Activated CD4-positive, alpha-beta memory T cell treated with anti-CD3 and anti-CD28 coated beads for 36 hours (primary cell): ENCODE measurements around the gene SHROOM2. TPM values are rescaled to one million over a fixed set of nuclear protein-coding genes. Genes with fewer than 3 reads are reported as not detected.
A peak's percentile ranks its signal among the peaks of the same experiment; 100 is the strongest.

Source experiments
- CTCF ChIA-PET: fragments of 350-600 bp; sonication (Branson Sonifier 250); formaldehyde crosslinking; loops from one replicate; lab custom pipeline; 2021; ENCODE audit warnings: antibody characterized with exemption, inconsistent platforms; lab: Charles Lee
- POLR2A ChIA-PET: fragments of 350-600 bp; sonication (Branson Sonifier 250); formaldehyde crosslinking; loops from one replicate; lab custom pipeline; 2021; ENCODE audit warnings: antibody characterized with exemption; lab: Charles Lee
- DNase-seq: peaks from one replicate; pipeline ENCODE4 v3.0.0-alpha.2; 2020
- H3K27ac Mint-ChIP-seq: one replicate; pipeline ENCODE4 v1.8.0; 2021; ENCODE audit warnings: mixed read lengths
- H3K27me3 Mint-ChIP-seq: one replicate; pipeline ENCODE4 v1.8.0; 2021; ENCODE audit warnings: mixed read lengths
- H3K36me3 Mint-ChIP-seq: one replicate; pipeline ENCODE4 v1.8.0; 2021; ENCODE audit warnings: mixed read lengths
- H3K4me1 Mint-ChIP-seq: one replicate; pipeline ENCODE4 v1.8.0; 2021; ENCODE audit warnings: low read depth, mixed read lengths
- H3K4me3 Mint-ChIP-seq: one replicate; pipeline ENCODE4 v1.8.0; 2021; ENCODE audit warnings: mild to moderate bottlenecking, mixed read lengths
- H3K9me3 Mint-ChIP-seq: one replicate; pipeline ENCODE4 v1.8.0; 2021; ENCODE audit warnings: mixed read lengths
- intact Hi-C: fragments of 100-400 bp; cut with micrococcal nuclease; formaldehyde crosslinking; loops from one replicate; pipeline ENCODE4 v1.15.1; 2023
- total RNA-seq, 2 experiments: library from RNA; stranded (reverse); gene quantifications; one replicate each; pipeline ENCODE4 v1.2.3, GENCODE V29; 2021

SHROOM2 gene
- total RNA-seq, 2 experiments from 2014 or later, result not detected

DNA sequence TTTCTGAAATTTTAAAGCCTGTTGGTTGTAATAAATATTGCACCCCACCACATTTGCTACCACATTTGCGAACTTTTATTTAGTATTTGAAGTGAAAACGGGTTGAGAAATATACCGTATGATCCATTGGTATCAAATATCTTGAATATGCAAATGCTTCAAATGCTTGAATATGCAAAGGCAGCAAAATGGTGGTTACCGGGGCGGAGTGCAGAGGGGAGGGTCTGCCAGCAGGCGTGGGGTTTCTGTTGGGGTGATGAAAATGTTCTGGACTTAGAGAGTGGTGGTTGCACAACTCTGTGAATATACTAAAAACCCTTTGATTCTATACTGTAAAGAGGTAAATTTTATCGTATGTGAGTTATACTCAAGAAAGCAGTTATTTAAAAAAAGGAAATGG is 35.3 kb downstream of the SHROOM2 start:
- ChIA-PET POLR2A (no interaction called here), CTCF (no interaction called here)
- Mint-ChIP-seq H3K27me3 (peaks cover 26% of the 10 kb centered on the region), H3K4me1 (no peaks in the 10 kb centered on the region), H3K36me3 (no peaks in the 10 kb centered on the region), H3K9me3 (no peaks in the 10 kb centered on the region), H3K27ac (no peak overlapping the region), H3K4me3 (no peak overlapping the region)
- no peak for DNase-seq
- intact Hi-C loops, result no loop called here

DNA sequence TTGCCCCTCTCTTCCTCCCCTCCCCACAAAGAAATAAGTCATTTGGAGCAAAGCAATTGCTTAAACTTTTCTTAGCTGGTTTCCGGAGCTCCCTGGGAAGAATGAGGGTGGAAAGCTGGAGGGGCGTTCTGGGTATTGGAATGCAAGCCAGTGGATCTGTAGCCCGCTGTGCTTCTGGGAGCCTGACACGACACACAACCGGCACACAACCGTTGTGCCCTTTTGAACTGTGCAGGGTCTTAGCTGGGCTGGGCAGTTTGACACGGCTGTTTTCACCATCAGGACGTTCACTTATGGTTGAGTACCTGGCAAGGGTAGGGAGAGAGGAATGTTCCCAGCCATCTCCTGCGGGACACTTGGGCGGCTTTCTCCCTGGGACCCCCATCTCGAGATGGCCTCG is 38.3 kb downstream of the SHROOM2 start:
- Mint-ChIP-seq H3K4me1 (peaks cover 3% of the 10 kb centered on the region), H3K27me3 (peaks cover 32% of the 10 kb centered on the region), H3K36me3 (no peaks in the 10 kb centered on the region), H3K9me3 (no peaks in the 10 kb centered on the region), H3K4me3 (no peak overlapping the region), H3K27ac (no peak overlapping the region)
- intact Hi-C loops, result no loop called here
- DNase-seq, result no peak
- ChIA-PET CTCF (no interaction called here), POLR2A (no interaction called here)

DNA sequence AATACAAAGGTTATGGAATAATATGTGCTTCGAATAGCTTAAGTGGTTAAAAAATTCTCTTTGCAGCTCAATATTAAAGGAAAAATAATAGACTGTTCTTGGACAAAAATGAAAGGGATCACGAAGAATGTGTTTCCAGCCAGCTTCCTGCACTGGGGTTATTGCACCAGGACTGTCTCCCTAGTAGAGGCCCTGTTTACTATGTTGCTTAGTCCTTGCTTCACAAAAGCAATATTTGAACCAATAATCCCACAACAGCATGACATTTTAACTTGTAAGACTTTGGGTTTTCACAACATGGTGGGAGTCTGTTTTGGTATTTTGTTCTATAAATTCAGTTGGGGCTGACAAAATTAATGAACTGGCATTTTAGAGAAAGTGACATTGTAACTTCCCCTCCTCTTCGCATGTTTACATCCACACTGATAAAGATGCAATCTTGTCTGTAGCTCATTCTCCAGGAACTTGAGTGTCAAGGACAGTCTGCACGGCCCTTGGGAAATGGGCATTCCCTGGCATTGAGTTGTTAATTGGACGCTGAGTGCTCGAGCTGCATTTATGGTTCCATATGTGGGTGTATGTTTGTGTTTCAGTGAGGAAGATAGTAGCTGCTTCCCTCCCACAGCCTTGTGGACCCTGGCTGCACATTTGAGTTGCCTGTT is 39.0 kb downstream of the SHROOM2 start:
- ChIA-PET POLR2A (no interaction called here), CTCF (no interaction called here)
- Mint-ChIP-seq H3K4me1 (peaks cover 8% of the 10 kb centered on the region), H3K27ac (no peak overlapping the region), H3K27me3 (peaks cover 32% of the 10 kb centered on the region), H3K36me3 (no peaks in the 10 kb centered on the region), H3K4me3 (no peak overlapping the region), H3K9me3 (no peaks in the 10 kb centered on the region)
- intact Hi-C loops, result loop anchor here (5.0 kb wide), 3 partner anchors 183 to 473 kb away; no protein-coding TSS in a partner anchor
- DNase-seq, result no peak

DNA sequence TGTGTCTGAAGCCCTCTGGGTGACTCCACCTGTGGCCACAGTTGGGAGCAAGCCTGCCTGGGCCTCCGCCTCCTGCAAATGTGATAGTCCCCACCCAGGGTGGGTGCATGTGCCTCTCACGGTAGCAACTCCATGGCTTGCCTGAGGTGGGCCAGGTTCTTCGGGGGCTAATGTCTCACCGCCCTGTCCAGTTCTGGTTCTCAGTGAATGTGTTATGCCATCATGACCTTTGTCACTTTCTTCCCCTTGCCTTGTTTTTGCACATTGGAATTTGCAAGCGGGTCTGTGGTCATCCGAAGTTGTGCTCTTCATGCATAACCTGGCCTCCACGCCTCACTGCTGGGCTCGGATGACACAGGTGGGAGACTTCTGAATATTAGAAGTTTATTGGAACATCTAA is 39.7 kb downstream of the SHROOM2 start:
- H3K4me1 Mint-ChIP-seq, result peaks cover 9% of the 10 kb centered on the region
- no peak overlapping the region for H3K27ac Mint-ChIP-seq
- CTCF ChIA-PET, result no interaction called here
- H3K36me3 Mint-ChIP-seq, result no peaks in the 10 kb centered on the region
- no peaks in the 10 kb centered on the region for H3K9me3 Mint-ChIP-seq
- no peak overlapping the region for H3K4me3 Mint-ChIP-seq
- POLR2A ChIA-PET, result no interaction called here
- peaks cover 35% of the 10 kb centered on the region for H3K27me3 Mint-ChIP-seq
- intact Hi-C loops, result loop anchor here (5.0 kb wide), 3 partner anchors 184 to 474 kb away; no protein-coding TSS in a partner anchor
- DNase-seq, result no peak

DNA sequence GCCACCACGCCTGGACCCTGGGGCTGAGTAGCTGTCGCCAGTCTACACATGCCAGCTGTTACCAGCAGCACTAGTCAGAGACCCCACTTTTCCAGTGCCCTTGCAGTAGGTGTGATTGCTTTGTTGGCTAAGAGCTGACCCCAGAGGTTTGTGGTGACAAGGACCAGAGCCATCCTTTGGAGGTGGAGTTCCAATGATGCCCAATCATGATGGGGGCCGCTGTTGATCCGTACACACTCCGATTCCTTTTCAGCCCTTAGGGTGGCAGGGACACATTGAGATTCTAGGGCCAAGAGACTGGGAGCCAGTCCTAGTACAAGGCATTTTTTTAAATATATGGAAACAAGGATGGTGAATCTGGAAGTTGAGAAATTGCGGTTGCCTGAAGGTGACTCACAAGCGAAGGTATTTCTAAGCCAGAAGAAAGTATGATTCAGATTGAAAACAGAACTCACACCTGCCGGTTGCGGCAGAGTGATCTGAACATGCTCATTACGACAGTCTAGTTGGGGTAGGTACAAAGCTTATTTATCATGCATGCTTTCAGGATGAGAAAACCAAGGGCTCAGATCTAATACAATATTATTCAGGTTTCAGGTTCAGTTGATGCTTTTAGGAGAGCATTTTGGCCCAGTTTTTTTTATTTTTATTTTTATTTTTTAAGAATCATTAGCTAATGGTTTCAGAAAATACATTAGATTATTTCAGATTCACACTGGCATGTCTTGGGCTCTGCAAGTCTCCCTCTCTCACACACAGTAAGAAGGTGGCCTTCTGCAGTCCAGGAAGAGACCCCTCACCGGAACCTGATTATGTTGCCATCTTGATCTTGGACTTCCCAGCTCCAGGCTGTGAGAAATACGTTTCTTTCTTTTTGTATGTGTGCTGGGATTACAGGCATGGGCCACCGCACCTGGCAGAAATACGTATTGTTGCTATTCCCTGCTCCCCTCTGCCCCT is 43.4 kb downstream of the SHROOM2 start:
- intact Hi-C loops, result loop anchor here (1.0 to 5.0 kb wide), 5 partner anchors 113 to 477 kb away; no protein-coding TSS in a partner anchor
- POLR2A ChIA-PET, result no interaction called here
- Mint-ChIP-seq H3K9me3 (no peaks in the 10 kb centered on the region), H3K4me1 (peaks cover 9% of the 10 kb centered on the region), H3K27me3 (peaks cover 38% of the 10 kb centered on the region), H3K27ac (no peak overlapping the region), H3K36me3 (no peaks in the 10 kb centered on the region), H3K4me3 (no peak overlapping the region)
- peak; percentile 68 for DNase-seq
- CTCF ChIA-PET, result no interaction called here

DNA sequence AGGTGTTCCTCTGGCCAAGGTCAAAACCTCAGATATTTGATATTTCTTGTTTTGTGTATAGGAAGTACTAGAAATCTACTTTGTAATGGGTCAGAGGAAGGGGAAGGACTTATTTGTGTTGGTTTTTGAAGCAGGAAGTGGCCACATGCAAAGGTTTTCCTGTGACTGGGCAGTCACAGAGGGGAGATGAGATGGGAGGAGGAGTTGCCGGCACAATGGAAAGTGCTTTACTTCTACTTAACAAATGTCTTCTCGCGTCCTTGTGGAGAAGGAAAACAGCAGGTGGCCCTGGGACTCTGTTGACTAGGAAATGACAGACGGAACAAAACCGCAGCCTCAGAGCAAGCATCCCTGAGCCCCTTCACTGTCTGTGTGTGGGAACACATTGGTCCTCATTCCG is 46.6 kb downstream of the SHROOM2 start:
- H3K27ac Mint-ChIP-seq, result no peak overlapping the region
- H3K4me3 Mint-ChIP-seq, result no peak overlapping the region
- intact Hi-C loops, result no loop called here
- CTCF ChIA-PET, result no interaction called here
- H3K9me3 Mint-ChIP-seq, result no peaks in the 10 kb centered on the region
- H3K36me3 Mint-ChIP-seq, result no peaks in the 10 kb centered on the region
- H3K4me1 Mint-ChIP-seq, result peaks cover 9% of the 10 kb centered on the region
- POLR2A ChIA-PET, result no interaction called here
- H3K27me3 Mint-ChIP-seq, result peaks cover 22% of the 10 kb centered on the region
- DNase-seq, result no peak

DNA sequence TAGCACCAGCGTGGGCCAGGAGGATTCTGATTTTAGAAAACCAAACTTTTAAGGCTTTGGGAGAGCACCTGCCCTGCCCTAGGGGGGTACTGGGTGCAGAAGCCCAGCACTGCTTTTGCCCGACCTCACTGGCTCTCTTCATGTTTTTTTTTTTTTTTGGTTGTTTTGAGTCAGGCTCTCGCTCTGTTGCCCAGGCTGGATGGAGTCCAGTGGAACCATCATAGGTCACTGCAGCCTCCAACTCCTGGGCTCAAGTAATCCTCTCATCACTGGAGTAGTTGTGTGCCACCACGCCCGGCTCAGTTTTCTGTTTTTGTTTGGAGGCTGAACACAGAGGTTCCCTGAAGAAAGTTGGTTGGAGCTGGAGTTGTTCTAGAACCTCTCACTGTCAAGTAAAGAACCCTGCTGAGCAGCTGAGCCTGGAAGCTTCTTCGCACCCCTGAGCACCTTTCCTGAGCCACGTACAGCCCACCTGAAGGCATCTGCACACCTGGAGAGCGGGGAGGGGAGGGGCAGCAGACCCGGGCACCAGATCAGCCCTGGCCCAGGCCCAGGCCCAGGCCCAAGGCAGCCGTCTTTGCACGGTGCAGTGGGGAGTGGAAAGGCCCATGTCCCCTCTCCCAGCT is 49.5 kb downstream of the SHROOM2 start:
- Mint-ChIP-seq H3K27ac (no peak overlapping the region), H3K36me3 (no peaks in the 10 kb centered on the region), H3K27me3 (peaks cover 24% of the 10 kb centered on the region), H3K9me3 (no peaks in the 10 kb centered on the region), H3K4me3 (no peak overlapping the region), H3K4me1 (no peaks in the 10 kb centered on the region)
- ChIA-PET CTCF (no interaction called here), POLR2A (no interaction called here)
- intact Hi-C loops, result no loop called here
- DNase-seq, result no peak

DNA sequence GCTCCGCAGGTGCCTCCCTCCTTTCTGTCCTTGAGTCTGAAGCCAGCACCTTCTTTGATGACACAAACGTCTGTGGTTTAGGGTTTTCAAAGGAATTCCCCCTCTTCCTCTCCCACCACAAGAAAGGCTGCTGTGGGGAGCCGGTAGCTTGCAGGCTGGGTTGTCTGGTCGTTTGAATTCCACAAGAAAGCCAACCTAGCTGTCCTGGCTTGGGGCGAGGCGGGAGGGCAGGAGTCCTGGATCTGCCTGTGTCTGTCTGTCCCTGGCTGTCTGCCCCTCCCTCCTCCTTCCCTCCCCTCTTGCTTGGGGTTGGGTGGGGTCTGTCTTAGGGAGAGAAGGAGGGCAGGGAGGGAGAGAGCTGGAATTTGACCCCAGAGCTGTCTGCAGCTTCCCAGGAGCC is 56.3 kb downstream of the SHROOM2 start:
- DNase-seq, result no peak
- no peaks in the 10 kb centered on the region for H3K9me3 Mint-ChIP-seq
- no peak overlapping the region for H3K4me3 Mint-ChIP-seq
- H3K4me1 Mint-ChIP-seq, result no peaks in the 10 kb centered on the region
- H3K36me3 Mint-ChIP-seq, result no peaks in the 10 kb centered on the region
- intact Hi-C loops, result no loop called here
- no peak overlapping the region for H3K27ac Mint-ChIP-seq
- POLR2A ChIA-PET, result interaction anchor here (0.6 kb wide), 1 partner anchor 149 kb away, joined by 3 read pairs; no protein-coding TSS in a partner anchor
- peaks cover 24% of the 10 kb centered on the region for H3K27me3 Mint-ChIP-seq
- CTCF ChIA-PET, result no interaction called here

DNA sequence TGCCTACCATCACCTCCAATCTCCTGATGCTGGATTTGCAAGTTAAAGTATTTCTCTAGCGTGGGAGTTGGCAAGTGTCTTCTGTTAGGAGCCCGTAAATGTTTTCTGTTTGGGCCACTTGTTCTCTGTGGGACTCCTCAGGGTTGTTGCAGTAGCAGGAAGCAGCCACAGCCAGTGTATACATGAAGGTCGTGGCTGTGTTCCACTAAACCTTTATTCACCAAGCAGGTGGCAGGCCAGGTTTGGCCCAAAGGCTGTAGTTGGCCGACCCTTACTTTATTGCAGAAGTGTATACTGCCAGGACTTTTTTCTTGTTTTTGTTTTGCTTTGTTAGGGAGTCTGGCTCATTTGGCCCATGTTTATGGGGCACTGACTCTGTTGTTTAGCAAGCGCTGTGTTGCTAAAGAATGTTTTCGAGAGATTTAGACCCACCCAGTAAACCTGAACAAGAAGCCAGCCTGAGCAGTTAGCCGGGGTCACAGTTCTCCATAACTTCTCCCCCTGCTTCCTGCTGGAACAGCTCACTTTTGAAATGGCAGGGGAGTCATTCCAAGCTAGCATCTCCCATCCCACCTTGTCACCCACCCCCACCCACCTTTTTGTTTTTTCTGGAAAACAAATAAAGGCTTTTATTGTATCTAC is 58.8 kb downstream of the SHROOM2 start:
- POLR2A ChIA-PET, result no interaction called here
- intact Hi-C loops, result no loop called here
- H3K4me1 Mint-ChIP-seq, result no peaks in the 10 kb centered on the region

DNA sequence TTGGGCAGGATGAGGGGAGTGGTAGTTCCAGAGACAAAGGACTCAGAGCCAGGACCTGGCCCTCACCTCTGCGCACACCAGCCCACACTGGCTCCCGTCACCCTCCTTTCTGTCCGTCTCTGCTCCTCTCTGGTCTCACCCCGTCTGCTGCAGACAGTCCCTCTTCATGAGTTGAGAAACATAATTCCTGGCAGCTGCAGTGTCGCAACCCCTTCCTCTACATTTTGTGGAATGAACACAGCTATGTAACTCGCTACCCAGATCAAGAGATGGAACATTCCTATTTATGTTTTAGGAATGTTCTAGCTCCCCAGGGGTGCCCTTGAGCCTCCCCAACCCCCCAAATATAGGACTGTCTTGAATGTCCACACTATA is 59.3 kb downstream of the SHROOM2 start:
- H3K27ac Mint-ChIP-seq, result no peak overlapping the region
- intact Hi-C loops, result no loop called here
- no peaks in the 10 kb centered on the region for H3K4me1 Mint-ChIP-seq
- CTCF ChIA-PET, result no interaction called here
- H3K36me3 Mint-ChIP-seq, result no peaks in the 10 kb centered on the region
- no peak for DNase-seq
- POLR2A ChIA-PET, result no interaction called here
- peaks cover 17% of the 10 kb centered on the region for H3K27me3 Mint-ChIP-seq
- H3K9me3 Mint-ChIP-seq, result no peaks in the 10 kb centered on the region
- H3K4me3 Mint-ChIP-seq, result no peak overlapping the region

More for the DNA sequence above, 58.8 kb downstream of the SHROOM2 start:
- no peaks in the 10 kb centered on the region for H3K9me3 Mint-ChIP-seq
- no peak overlapping the region for H3K4me3 Mint-ChIP-seq
- no peak overlapping the region for H3K27ac Mint-ChIP-seq
- CTCF ChIA-PET, result no interaction called here
- no peak for DNase-seq
- peaks cover 17% of the 10 kb centered on the region for H3K27me3 Mint-ChIP-seq
- H3K36me3 Mint-ChIP-seq, result no peaks in the 10 kb centered on the region

DNA sequence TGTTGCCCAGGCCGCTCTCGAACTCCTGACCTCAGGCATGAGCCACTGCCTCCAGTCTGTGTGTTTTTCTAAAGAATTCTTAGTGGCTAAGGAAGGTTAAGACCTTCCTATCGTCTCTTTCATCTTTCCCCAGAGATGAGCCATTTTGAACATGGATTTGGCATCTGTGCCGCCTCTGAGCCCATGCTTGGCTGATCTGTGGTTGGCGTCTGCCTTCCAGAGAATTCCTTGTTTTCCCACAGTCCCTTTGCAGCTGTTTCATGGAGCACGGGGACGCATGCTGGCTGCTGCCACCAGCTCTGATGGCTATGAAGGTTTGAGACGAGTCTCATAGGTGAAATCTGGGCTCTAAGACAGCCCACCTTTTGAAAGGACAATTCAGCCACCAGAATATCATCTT is 60.4 kb downstream of the SHROOM2 start:
- H3K27ac Mint-ChIP-seq, result no peak overlapping the region

DNA sequence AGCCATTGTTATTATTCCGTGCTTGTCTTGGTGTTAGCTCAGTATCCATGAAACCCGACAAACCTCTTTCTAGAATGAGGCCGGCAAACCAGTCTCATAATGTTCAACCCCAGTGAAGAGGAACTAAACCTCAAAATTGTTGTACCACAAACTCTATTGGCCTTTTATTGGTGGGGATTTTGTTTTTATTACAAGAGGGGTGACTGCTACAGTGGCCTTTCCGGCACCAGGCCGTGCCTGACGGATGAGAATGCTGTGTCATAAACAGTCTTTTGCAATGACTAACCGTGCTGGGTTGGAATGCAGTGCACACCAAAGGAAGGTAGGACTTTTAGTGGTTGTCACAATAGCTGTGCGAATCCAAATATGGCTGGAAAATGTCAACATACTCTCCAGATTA is 60.8 kb downstream of the SHROOM2 start:
- CTCF ChIA-PET, result no interaction called here
- Mint-ChIP-seq H3K9me3 (no peaks in the 10 kb centered on the region), H3K36me3 (no peaks in the 10 kb centered on the region), H3K4me3 (no peak overlapping the region), H3K27ac (no peak overlapping the region), H3K27me3 (peaks cover 14% of the 10 kb centered on the region), H3K4me1 (no peaks in the 10 kb centered on the region)
- intact Hi-C loops, result no loop called here
- DNase-seq, result no peak
- POLR2A ChIA-PET, result no interaction called here

More for the DNA sequence above, 60.4 kb downstream of the SHROOM2 start:
- CTCF ChIA-PET, result no interaction called here
- intact Hi-C loops, result no loop called here
- DNase-seq, result no peak
- H3K9me3 Mint-ChIP-seq, result no peaks in the 10 kb centered on the region
- POLR2A ChIA-PET, result no interaction called here
- H3K4me3 Mint-ChIP-seq, result no peak overlapping the region
- H3K4me1 Mint-ChIP-seq, result no peaks in the 10 kb centered on the region
- peaks cover 14% of the 10 kb centered on the region for H3K27me3 Mint-ChIP-seq
- no peaks in the 10 kb centered on the region for H3K36me3 Mint-ChIP-seq
